Stimulated activated CD4-positive, alpha-beta T cell treated with anti-CD3 and anti-CD28 coated beads, TNF-alpha, amount 100 ng/mL, for 1 hour (primary cell): ENCODE data around the gene CFAP46.
"Not testable (repeated sequence)": the region's sequence is repeated elsewhere in the genome, so short reads cannot be mapped to it uniquely, and the experiment has no call there.

Experiments
- DNase-seq, 3 donors: peaks; one replicate each; pipeline ENCODE4 v3.0.0-alpha.2; 2020; ENCODE audit warnings: low read depth in 3 of 3, low spot score in 1 of 3

The CFAP46 gene

GRCh38 chr10:132929480-132929879 is 12.9 kb downstream of the CFAP46 start:
- DNase-seq, result no peak

DNA sequence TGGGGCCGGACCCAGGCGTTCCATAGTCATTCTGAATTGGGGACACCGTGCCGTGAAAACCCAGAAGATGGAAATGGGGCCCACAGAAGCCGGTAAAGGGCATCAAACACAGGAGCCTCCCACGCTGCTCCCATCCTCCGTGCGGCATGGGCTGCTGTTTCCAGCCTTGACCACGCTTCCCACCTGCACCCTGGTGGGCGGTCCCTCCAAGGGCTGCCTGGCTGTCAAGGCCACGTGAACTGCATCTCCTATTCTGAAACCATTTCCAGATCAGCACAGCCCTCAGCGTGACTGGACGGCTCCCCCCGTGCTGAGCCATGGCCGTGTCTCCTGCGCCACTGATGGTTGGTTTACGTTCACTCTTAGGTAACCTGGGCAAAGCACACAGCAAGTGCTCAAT is 14.1 kb downstream of the CFAP46 start:
- no peak for DNase-seq

- no peak for DNase-seq
These were observed 14.5 kb downstream of the CFAP46 start for GRCh38 chr10:132927824-132928223.

DNA sequence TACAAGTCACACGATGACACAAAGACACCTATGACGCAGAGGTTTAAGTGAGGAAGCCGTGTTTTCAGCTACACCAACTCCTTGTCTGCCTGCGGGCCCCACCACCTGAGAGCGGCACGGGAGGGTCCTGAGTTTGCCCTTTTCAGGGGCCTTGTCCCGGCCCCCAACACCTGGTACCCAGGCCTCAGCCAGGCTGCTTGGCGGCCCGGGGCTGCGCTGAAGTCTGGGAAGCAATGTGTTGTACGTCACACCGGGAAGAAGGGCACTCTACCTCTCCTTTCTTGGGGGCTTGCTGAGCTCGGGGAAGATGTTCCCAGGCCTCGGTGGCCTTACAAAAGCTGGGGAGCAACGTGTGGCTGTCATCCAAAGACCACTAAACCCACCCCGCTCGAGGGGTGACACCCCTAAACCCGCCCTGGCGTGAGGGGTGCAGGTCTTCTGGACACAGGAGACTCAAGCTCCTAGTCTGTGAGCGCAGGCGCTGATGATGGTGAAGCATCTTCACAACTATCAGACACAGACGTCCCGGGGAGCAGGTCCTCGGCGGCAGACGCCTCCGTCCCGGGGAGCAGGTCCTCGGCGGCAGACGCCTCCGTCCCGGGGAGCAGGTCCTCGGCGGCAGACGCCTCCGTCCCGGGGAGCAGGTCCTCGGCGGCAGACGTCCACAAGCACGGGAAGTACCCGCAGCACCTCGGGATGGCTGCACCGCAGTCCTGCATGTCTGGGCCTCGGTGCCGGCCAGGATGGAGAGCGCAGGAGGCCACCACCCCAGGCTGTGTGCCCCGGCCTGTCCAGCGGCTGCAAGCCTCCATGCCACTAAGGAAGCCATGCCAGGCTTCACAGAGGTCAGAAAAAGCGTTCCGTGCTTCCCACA is 15.4 kb downstream of the CFAP46 start:
- no peak for DNase-seq

DNA sequence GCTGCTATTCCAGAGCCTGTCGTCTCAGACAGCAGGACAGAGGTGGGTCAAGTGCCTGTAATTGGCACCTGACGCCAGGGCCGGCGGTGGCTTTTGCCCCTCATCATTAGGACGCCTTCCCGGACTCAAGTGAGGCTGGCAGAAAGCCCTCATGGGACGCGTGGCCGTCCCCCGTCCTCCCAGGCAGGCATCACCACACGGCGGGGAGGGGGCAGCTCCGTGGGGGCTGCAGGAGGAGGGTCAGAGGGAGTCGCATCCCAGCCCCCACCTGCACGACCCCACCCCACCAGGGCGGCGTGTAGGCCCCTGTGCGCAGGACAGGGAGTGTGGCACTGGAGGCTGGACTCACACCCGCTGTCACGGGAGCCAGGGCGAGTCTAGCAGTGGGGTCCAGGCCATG is 16.3 kb downstream of the CFAP46 start:
- DNase-seq, result no peak

- no peak for DNase-seq
These were observed 16.8 kb downstream of the CFAP46 start for GRCh38 chr10:132925614-132926013.

DNA sequence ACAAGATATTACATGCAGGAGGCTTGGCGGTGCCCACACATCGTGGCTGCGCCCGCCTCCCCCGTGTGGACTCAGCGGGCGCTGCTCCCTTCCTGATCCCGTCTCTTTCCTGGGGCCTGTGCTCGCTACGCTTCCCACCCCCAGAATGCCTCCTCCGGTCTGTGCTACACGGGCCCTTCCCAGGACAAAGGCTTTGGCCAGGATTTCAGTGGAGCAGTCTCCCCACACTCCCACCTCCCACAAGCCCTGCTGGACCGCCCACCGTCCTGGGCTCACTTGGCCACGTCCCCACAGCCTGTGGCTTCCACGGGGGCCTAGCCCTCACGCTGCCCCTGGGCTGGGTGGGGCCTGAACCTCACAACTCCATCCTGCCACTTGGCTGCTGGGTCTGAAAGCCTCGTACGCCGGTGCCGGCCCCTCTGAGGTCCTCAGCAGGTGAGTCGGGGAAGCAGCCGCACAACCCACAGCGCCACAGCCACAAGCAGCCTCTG is 17.3 kb downstream of the CFAP46 start:
- DNase-seq, result no peak

GRCh38 chr10:132924046-132924952 is 18.1 kb downstream of the CFAP46 start:
- DNase-seq, result no peak

DNA sequence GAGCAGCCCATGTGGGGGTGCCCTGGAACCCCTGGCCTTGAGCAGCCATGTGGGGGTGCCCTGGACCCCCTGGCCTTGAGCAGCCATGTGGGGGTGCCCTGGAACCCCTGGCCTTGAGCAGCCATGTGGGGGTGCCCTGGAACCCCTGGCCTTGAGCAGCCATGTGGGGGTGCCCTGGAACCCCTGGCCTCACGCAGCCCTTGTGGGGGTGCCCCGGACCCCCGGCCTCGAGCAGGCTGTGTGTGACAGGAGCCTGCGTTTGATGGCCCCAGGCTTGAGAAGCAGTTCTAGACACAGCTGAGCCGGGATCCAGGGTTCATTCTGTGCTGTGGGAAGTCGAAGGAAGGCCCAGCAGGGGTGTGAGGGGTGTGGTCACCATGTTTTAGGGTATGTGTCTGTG is 19.0 kb downstream of the CFAP46 start:
- DNase-seq, result not testable (repeated sequence)

- no peak for DNase-seq
These were observed 19.5 kb downstream of the CFAP46 start for GRCh38 chr10:132922872-132923271.

DNA sequence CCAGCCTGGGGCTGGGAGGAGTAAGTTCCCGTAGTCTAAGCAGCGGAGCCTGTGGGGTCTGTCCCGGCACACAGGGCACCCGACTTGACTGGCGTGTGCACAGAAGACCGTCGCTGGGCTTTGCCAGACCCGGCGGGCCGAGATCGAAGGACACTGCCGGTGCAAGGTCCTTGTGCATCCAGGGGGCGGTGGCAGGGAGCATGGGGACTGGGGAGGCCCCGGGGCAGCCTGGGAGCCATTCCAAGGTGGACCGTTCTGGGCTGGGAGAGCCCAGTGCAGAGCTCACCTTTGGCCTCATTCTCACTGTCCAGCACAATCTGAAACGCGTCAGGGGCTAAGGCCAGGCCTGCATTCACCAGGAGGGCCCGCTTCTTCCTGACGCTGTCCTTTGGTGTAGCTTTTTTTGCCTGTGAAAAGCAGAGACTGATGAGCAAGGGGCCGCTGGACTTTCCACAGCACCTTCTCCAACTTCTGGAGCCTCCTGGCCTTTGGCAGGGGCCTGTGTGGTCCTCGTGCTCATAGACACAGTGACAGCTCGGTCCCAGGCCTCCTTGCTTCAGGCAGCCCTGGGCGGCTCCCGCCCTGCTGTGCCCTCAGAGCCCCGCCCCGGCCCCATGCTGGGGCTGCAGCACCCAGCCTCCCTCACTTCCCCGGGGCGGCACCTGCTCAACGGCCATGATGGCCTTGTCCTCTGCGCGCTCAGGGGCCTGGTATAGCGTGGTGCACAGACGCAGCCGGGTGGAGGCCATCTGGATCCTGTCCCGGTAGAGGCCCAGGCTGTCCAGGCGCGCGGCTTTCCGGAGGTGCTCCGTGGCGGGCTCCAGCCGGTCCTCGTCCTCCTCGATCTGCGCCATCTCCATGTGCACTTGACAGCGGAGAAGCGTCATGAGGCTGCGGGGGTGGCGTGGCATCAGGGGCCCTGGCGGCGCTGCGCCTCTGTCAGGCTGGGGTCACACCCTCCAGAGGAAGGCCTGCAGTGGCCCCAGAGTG is 20.3 kb downstream of the CFAP46 start:
- DNase-seq, result no peak

DNA sequence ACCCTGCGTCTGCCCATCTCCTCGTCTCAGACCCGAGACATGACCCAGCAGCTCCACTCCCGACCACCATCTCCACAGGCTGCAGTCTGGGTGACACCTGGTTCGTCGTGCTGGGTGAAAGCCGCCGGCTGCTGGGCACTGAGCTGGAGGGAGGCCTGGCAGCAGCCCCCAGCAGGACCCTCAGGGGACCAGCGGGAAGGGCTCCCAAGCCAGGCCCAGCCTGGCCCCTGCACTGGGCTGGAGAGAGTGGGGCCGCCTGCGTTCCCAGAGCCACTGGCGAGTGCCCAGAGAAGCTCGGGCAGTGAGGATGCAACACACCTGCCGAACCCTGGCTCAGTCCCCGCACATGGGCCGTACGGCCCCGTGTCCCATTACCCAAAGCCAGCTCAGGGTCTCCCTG is 21.3 kb downstream of the CFAP46 start:
- DNase-seq, result no peak

GRCh38 chr10:132920101-132920925 is 22.1 kb downstream of the CFAP46 start:
- DNase-seq, result no peak

DNA sequence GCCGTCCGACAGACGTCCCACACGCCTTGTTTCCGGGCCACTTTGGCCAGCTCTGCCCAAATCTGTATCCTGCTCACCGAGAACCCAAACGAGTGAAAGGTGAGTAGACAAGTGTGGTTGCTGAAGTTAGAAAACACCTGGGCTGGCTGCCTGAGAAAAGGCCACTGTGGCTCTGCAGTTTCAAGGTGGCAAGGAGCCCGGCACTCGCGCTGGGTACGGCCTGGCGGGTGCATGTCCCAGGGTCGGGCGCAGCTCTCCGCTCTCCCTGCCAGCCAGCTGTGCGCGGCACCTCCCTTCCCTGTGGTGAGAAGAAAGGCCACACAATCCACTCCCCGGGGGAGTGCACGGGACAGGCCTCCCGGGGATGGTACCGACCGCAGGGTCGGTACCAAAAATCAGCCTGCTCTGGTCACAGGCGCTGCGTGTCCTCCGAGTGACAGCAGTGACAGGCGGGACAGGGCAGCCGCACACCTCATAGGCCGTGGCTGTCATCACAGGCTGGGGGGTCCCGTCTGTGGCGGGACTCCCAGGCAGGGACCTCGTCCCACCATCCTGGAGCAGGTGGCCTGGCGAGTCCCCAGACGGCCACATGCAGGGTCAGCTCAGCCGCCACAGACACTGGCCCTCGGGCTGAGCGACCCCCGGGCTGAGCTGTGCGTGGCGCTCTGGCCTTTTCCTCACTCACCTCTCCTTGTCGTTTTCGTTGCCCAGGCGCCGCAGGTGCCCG is 22.8 kb downstream of the CFAP46 start:
- DNase-seq, result no peak

GRCh38 chr10:132918617-132919373 is 23.6 kb downstream of the CFAP46 start:
- DNase-seq, result no peak

DNA sequence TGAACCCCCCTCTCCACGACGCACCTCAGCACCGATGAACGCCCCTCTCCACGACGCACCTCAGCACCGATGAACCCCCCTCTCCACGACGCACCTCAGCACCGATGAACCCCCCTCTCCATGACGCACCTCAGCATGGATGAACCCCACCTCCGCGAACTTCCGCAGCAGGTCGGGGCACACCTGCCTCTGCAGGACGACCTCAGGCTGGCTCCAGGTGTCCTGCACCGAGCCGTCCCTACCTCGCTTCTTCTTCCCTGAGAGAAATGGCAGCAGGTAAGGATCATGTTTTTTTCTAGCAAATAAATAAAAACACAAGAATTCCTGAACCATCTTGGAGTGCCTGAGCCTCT is 24.1 kb downstream of the CFAP46 start:
- no peak for DNase-seq

- no peak for DNase-seq
These were observed 25.3 kb downstream of the CFAP46 start for GRCh38 chr10:132916956-132917666.

DNA sequence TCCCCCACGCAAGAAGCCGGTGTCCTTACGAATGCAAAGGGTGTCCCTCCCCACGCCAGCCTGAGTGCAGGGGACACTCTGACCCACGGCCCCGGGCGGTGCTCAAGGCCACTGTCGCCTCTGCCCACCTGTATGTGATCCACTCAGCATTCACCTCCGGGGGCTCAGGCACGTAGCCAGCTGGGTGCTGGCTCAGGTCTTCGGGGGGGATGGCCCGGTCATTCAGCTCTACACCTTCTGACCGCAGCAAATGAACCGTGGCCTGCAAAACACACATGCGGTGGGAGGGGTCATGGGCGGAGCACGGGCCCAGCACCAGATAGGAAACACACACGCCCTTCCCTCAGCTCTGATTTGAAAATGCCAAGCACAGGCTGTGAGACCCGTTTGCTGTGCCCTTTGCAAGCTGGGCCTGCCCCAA is 25.9 kb downstream of the CFAP46 start:
- DNase-seq, result no peak
